Measurements from ENCODE around the gene NAGPA. TPM values are rescaled to one million over a fixed set of nuclear protein-coding genes. Genes with fewer than 3 reads are reported as not detected.

Gene NAGPA
- total and polyA plus RNA-seq, 10 of the 15 experiments (the other 5 are each of a cell fraction or from before 2014, with no cell fraction given): 0.03 to 11.6 (median 6.6) TPM

- Histone ChIP-seq H3K27me3 (replicated peaks in 1 of 2; ENCODE audit: control insufficient read depth in 2 of 2, insufficient read depth in 2 of 2, low read length in 1 of 2) (no peaks in the 10 kb centered on the region), H2AFZ (ENCODE audit: control insufficient read depth, low read depth, low read length) (no peak overlapping the region), H3K27ac (ENCODE audit: control insufficient read depth, insufficient read depth) (no peak overlapping the region), H3K79me2 (ENCODE audit: control insufficient read depth, insufficient read depth, low read length) (no peaks in the 10 kb centered on the region), H4K20me1 (ENCODE audit: control insufficient read depth, insufficient read depth) (no peaks in the 10 kb centered on the region), H3K9ac (ENCODE audit: control insufficient read depth, insufficient read depth, low read length) (no peak overlapping the region), H3K4me3 (no peak overlapping the region), H3K9me3 (replicated peaks; ENCODE audit: control insufficient read depth, insufficient read depth, low read length) (no peaks in the 10 kb centered on the region), H3K4me1 (ENCODE audit: control insufficient read depth, insufficient read depth, low read length) (no peaks in the 10 kb centered on the region), H3K4me2 (ENCODE audit: control insufficient read depth, insufficient read depth) (no peak overlapping the region), H3K36me3 (ENCODE audit: control insufficient read depth in 2 of 2, insufficient read depth in 2 of 2, low read length in 1 of 2) (no peaks in the 10 kb centered on the region)
- WGBS (ENCODE audit: insufficient coverage, insufficient replicate concordance, low lambda C conversion rate, missing lambda C conversion rate): 31% methylated on average over 22 of the region's 22 CpGs
- TF ChIP-seq, protein P1, sequence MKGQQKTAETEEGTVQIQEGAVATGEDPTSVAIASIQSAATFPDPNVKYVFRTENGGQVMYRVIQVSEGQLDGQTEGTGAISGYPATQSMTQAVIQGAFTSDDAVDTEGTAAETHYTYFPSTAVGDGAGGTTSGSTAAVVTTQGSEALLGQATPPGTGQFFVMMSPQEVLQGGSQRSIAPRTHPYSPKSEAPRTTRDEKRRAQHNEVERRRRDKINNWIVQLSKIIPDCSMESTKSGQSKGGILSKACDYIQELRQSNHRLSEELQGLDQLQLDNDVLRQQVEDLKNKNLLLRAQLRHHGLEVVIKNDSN (IDR thresholded peaks at IDR 0.05; ENCODE audit: borderline replicate concordance, extremely low read length, insufficient read depth, low read depth, low read length): no peak
- TF ChIP-seq ASH2L (IDR thresholded peaks at IDR 0.05; ENCODE audit: borderline replicate concordance, low read depth): no peak
- no peak for TF ChIP-seq GATAD2B (conservative IDR thresholded peaks at IDR 0.05; ENCODE audit: low read depth)
- TF ChIP-seq FOXK2 (IDR thresholded peaks at IDR 0.05): no peak
- no peak for TF ChIP-seq ZNF622 (IDR thresholded peaks at IDR 0.05)
- TF ChIP-seq ZNF217 (IDR thresholded peaks at IDR 0.05): no peak
- TF ChIP-seq IKZF1 (conservative IDR thresholded peaks at IDR 0.05): no peak
- TF ChIP-seq, protein P2, sequence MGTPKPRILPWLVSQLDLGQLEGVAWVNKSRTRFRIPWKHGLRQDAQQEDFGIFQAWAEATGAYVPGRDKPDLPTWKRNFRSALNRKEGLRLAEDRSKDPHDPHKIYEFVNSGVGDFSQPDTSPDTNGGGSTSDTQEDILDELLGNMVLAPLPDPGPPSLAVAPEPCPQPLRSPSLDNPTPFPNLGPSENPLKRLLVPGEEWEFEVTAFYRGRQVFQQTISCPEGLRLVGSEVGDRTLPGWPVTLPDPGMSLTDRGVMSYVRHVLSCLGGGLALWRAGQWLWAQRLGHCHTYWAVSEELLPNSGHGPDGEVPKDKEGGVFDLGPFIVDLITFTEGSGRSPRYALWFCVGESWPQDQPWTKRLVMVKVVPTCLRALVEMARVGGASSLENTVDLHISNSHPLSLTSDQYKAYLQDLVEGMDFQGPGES (IDR thresholded peaks at IDR 0.05): no peak
- no peak for TF ChIP-seq ZBTB4 (CRISPR knock-in tag; IDR thresholded peaks at IDR 0.05)
- TF ChIP-seq WRNIP1 (IDR thresholded peaks at IDR 0.05; ENCODE audit: borderline replicate concordance, low read depth, low read length): no peak
- TF ChIP-seq NFXL1 (IDR thresholded peaks at IDR 0.05; ENCODE audit: borderline replicate concordance): no peak
- no peak for TF ChIP-seq STAT1 (conservative IDR thresholded peaks at IDR 0.05)
- no peak for TF ChIP-seq ZNF24 (IDR thresholded peaks at IDR 0.05)
- TF ChIP-seq EP300 (IDR thresholded peaks at IDR 0.05; ENCODE audit: borderline replicate concordance in 1 of 2, control insufficient read depth in 1 of 2, low read depth in 2 of 2, low read length in 2 of 2): no peak
- TF ChIP-seq RELA (IDR thresholded peaks at IDR 0.05; ENCODE audit: borderline replicate concordance, partially characterized antibody): no peak
- no peak for TF ChIP-seq HSF1 (IDR thresholded peaks at IDR 0.05; ENCODE audit: low read depth, low read length)
- no peak for TF ChIP-seq SMAD1 (IDR thresholded peaks at IDR 0.05; ENCODE audit: low read depth, partially characterized antibody)
- TF ChIP-seq NFYB (IDR thresholded peaks at IDR 0.05; ENCODE audit: insufficient read depth, low read depth, low read length): no peak
- no TSS peak for BruUV-seq (replicated peaks)
- in situ Hi-C loops (cut with MboI): no loop called here
- CTCF ChIA-PET: no interaction called here
- intact Hi-C loops (cut with micrococcal nuclease; ENCODE audit: unreplicated experiment): no loop called here
- DNase-seq (ENCODE audit: low read depth, low spot score) (no peak), FAIRE-seq (no peak), ATAC-seq (no peak)
- RAD21 ChIA-PET (ENCODE audit: unreplicated experiment): no interaction called here
- POLR2A ChIA-PET: no interaction called here
- SMC1A ChIA-PET (ENCODE audit: uncharacterized antibody, unreplicated experiment): no interaction called here
Measured at GRCh38 chr16:5006348-5007193, 27.2 kb downstream of the NAGPA start.

All from GM12878 (cell line).